A549 (cell line): ENCODE results near the gene FTCD. TPM values are rescaled to one million over a fixed set of nuclear protein-coding genes. Genes with fewer than 3 reads are reported as not detected.

Experiments used
- ATAC-seq, 2 experiments: fragments of 200-7000 bp in 1 of 2; fragments of >200 bp in 1 of 2; cut with Nextera tagmentation in 1 of 2; cut with Tn5 transposase in 1 of 2; 3 replicates each; pipeline versions ENCODE4 v1.8.0 to v1.9.1; 2018 to 2020; ENCODE audit warnings: mild to moderate bottlenecking in 1 of 2, moderate library complexity in 1 of 2
- CTCF ChIA-PET: fragments of 300-600 bp; sonication (Branson Sonifier 250); formaldehyde crosslinking; extraction: SDS; loops from one replicate; lab custom pipeline; 2021; ENCODE audit warnings: antibody characterized with exemption, inconsistent platforms; lab: Yijun Ruan, JAX
- POLR2A ChIA-PET: fragments of 350-600 bp; formaldehyde crosslinking; extraction: SDS; loops from one replicate; lab custom pipeline; 2021; ENCODE audit warnings: antibody characterized with exemption, inconsistent platforms; lab: Yijun Ruan, JAX
- DNase-seq, 2 experiments: peaks; one replicate each; pipeline versions ENCODE4 v3.0.0 to v3.0.0-alpha.2; 2011 to 2016; ENCODE audit warnings: low read depth in 1 of 2, low spot score in 1 of 2
- FAIRE-seq: peaks from 2 replicates; lab custom pipeline; 2011; peaks lifted over from hg19 to GRCh38; lab: Jason Lieb, UNC
- H3K27ac ChIP-seq, 2 experiments: fragments of >200 bp; sonication (Bioruptor Twin); formaldehyde crosslinking; 3 replicates each; pipeline ENCODE4 v1.5.1; 2016 to 2017
- H3K4me1 ChIP-seq: fragments of >200 bp; sonication (Bioruptor Twin); formaldehyde crosslinking; 3 replicates; pipeline ENCODE4 v1.6.1; 2016
- H3K4me2 ChIP-seq: fragments of >200 bp; sonication (Bioruptor Twin); formaldehyde crosslinking; 3 replicates; pipeline ENCODE4 v1.6.1; 2016
- H3K4me3 ChIP-seq: fragments of >200 bp; sonication (Bioruptor Twin); formaldehyde crosslinking; 3 replicates; pipeline ENCODE4 v1.5.1; 2016
- H3K9me3 ChIP-seq: fragments of >200 bp; sonication (Bioruptor Twin); formaldehyde crosslinking; 3 replicates; pipeline ENCODE4 v1.6.1; 2016
- ATOH8 ChIP-seq: fragments of 250-450 bp; sonication (Bioruptor Pico); IDR thresholded peaks from 2 replicates; pipeline ENCODE4 v1.5.0; 2020; ENCODE audit warnings: low read depth, mild to moderate bottlenecking, moderate library complexity
- CBX8 ChIP-seq: fragments of 200-600 bp; sonication (generic); IDR thresholded peaks from 2 replicates; pipeline ENCODE4 v1.6.1; 2016
- CEBPB ChIP-seq, 2 experiments: fragments of >200 bp in 1 of 2; sonication (Bioruptor Twin) in 1 of 2; formaldehyde crosslinking in 1 of 2; IDR thresholded peaks; 2 replicates each; pipeline ENCODE4 v1.6.1; 2012 to 2016
- E2F6 ChIP-seq: IDR thresholded peaks from 2 replicates; pipeline ENCODE4 v1.6.1; 2012; ENCODE audit warnings: low read depth, borderline replicate concordance
- EHMT2 ChIP-seq: fragments of 200-600 bp; sonication (generic); IDR thresholded peaks from 2 replicates; pipeline ENCODE4 v1.6.1; 2016; ENCODE audit warnings: antibody characterized with exemption, low read depth, mild to moderate bottlenecking, moderate library complexity
- EP300 ChIP-seq, 2 experiments: fragments of >200 bp; sonication (Bioruptor Twin); formaldehyde crosslinking; IDR thresholded peaks; 2 replicates in 1 of 2; 3 replicates in 1 of 2; pipeline ENCODE4 v1.6.1; 2016 to 2017
- ESRRA ChIP-seq: fragments of 150-350 bp; IDR thresholded peaks from 2 replicates; pipeline ENCODE4 v1.6.1; 2014; ENCODE audit warnings: mild to moderate bottlenecking, low read length, borderline replicate concordance
- FOXS1 ChIP-seq: fragments of 250-450 bp; sonication (Bioruptor Pico); IDR thresholded peaks from 2 replicates; pipeline ENCODE4 v1.5.0; 2020; ENCODE audit warnings: mild to moderate bottlenecking, moderate library complexity
- HMGXB4 ChIP-seq: fragments of 250-450 bp; sonication (Bioruptor Pico); IDR thresholded peaks from 2 replicates; pipeline ENCODE4 v1.5.0; 2021; ENCODE audit warnings: mild to moderate bottlenecking, moderate library complexity, borderline replicate concordance
- HOXA7 ChIP-seq: fragments of 250-450 bp; sonication (Bioruptor Pico); IDR thresholded peaks from 2 replicates; pipeline ENCODE4 v1.5.0; 2020; ENCODE audit warnings: mild to moderate bottlenecking, moderate library complexity
- JUN ChIP-seq, 2 experiments: fragments of >200 bp; sonication (Bioruptor Twin); formaldehyde crosslinking; IDR thresholded peaks; 2 replicates in 1 of 2; 3 replicates in 1 of 2; pipeline ENCODE4 v1.6.1; 2016 to 2017
- KDM1A ChIP-seq: fragments of 200-600 bp; sonication (generic); IDR thresholded peaks from 2 replicates; pipeline ENCODE4 v1.6.1; 2016; ENCODE audit warnings: low read depth, mild to moderate bottlenecking
- KDM5A ChIP-seq: fragments of 200-600 bp; sonication (generic); IDR thresholded peaks from 2 replicates; pipeline ENCODE4 v1.6.1; 2016; ENCODE audit warnings: antibody characterized with exemption, mild to moderate bottlenecking
- NPAS2 ChIP-seq: fragments of 250-450 bp; sonication (Bioruptor Pico); IDR thresholded peaks from 2 replicates; pipeline ENCODE4 v1.8.0; 2022; ENCODE audit warnings: mild to moderate bottlenecking, moderate library complexity, borderline replicate concordance
- POLR2A ChIP-seq: IDR thresholded peaks from 2 replicates; pipeline ENCODE4 v1.6.1; 2012; ENCODE audit warnings: mild to moderate bottlenecking, low read length
- POLR2AphosphoS2 ChIP-seq: conservative IDR thresholded peaks from 2 replicates; pipeline ENCODE4 v1.6.1; 2012; ENCODE audit warnings: low read length, improper control_type of control experiment, inconsistent platforms
- RAD21 ChIP-seq, 2 experiments: fragments of >200 bp in 1 of 2; sonication (Bioruptor Twin) in 1 of 2; formaldehyde crosslinking in 1 of 2; IDR thresholded peaks in 1 of 2; conservative IDR thresholded peaks in 1 of 2; 2 replicates in 1 of 2; 3 replicates in 1 of 2; pipeline ENCODE4 v1.6.1; 2012 to 2018; ENCODE audit warnings: inconsistent platforms in 1 of 2
- RARB ChIP-seq: fragments of 250-450 bp; sonication (Bioruptor Pico); IDR thresholded peaks from 2 replicates; pipeline ENCODE4 v1.8.0; 2021; ENCODE audit warnings: mild to moderate bottlenecking, moderate library complexity
- WGBS: methylation state at CpG from one replicate; pipeline ENCODE4 v1.1.6; 2017; ENCODE audit errors: missing lambda C conversion rate; 5-methylcytosine and 5-hydroxymethylcytosine counted together
- polyA plus RNA-seq, 4 experiments: library from polyadenylated mRNA; depleted of rRNA in 3 of 4; stranded (reverse); fragments of >200 nt; fragmentation: RNase III in 1 of 4; extraction: RNeasy Plus Mini Kit Qiagen cat#74134 plus additional on column Dnase treatment in 1 of 4; gene quantifications; 2 replicates in 3 of 4; 3 replicates in 1 of 4; pipeline ENCODE4 v1.2.3, GENCODE V29; 2011 to 2017
- TF ChIP-seq, protein P1 (sequence below): fragments of 200-600 bp; sonication (generic); IDR thresholded peaks from 2 replicates; pipeline ENCODE4 v1.6.1; 2016; ENCODE audit warnings: antibody characterized with exemption, mild to moderate bottlenecking, moderate library complexity
- TF ChIP-seq, protein P2 (sequence below): fragments of >200 bp; sonication (Bioruptor Twin); formaldehyde crosslinking; IDR thresholded peaks from 2 replicates; pipeline ENCODE4 v1.6.1; 2016
- TF ChIP-seq, protein P3 (sequence below): fragments of >200 bp; sonication (Bioruptor Twin); formaldehyde crosslinking; IDR thresholded peaks from 3 replicates; pipeline ENCODE4 v1.5.1; 2016

The FTCD gene
- polyA plus RNA-seq, 2 of the 4 experiments (the other 2 are of a cell fraction): not detected

- no peak for TF ChIP-seq E2F6
- no peak for TF ChIP-seq CBX8
- no peak for TF ChIP-seq RAD21 (conservative IDR thresholded peaks at IDR 0.05 in 1 of 2, IDR thresholded peaks at IDR 0.05 in 1 of 2)
- TF ChIP-seq NPAS2: no peak
- TF ChIP-seq JUN (IDR thresholded peaks at IDR 0.05): no peak
- TF ChIP-seq, protein P1, sequence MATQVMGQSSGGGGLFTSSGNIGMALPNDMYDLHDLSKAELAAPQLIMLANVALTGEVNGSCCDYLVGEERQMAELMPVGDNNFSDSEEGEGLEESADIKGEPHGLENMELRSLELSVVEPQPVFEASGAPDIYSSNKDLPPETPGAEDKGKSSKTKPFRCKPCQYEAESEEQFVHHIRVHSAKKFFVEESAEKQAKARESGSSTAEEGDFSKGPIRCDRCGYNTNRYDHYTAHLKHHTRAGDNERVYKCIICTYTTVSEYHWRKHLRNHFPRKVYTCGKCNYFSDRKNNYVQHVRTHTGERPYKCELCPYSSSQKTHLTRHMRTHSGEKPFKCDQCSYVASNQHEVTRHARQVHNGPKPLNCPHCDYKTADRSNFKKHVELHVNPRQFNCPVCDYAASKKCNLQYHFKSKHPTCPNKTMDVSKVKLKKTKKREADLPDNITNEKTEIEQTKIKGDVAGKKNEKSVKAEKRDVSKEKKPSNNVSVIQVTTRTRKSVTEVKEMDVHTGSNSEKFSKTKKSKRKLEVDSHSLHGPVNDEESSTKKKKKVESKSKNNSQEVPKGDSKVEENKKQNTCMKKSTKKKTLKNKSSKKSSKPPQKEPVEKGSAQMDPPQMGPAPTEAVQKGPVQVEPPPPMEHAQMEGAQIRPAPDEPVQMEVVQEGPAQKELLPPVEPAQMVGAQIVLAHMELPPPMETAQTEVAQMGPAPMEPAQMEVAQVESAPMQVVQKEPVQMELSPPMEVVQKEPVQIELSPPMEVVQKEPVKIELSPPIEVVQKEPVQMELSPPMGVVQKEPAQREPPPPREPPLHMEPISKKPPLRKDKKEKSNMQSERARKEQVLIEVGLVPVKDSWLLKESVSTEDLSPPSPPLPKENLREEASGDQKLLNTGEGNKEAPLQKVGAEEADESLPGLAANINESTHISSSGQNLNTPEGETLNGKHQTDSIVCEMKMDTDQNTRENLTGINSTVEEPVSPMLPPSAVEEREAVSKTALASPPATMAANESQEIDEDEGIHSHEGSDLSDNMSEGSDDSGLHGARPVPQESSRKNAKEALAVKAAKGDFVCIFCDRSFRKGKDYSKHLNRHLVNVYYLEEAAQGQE: no peak
- TF ChIP-seq POLR2AphosphoS2: no peak
- no peak for TF ChIP-seq RARB
- TF ChIP-seq, protein P2, sequence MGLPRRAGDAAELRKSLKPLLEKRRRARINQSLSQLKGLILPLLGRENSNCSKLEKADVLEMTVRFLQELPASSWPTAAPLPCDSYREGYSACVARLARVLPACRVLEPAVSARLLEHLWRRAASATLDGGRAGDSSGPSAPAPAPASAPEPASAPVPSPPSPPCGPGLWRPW: no peak
These were observed 59.4 kb downstream of the FTCD start (continued) for GRCh38 chr21:46095814-46096595.

GRCh38 chr21:46095083-46095719 lies 60.2 kb downstream of the FTCD start:
- Histone ChIP-seq H3K9me3 (no peaks in the 10 kb centered on the region), H3K4me3 (no peak overlapping the region), H3K27ac (no peak overlapping the region), H3K4me1 (no peaks in the 10 kb centered on the region), H3K4me2 (no peak overlapping the region)
- ATAC-seq (no peak), FAIRE-seq (no peak), DNase-seq (no peak)
- ChIA-PET POLR2A (no interaction called here), CTCF (interaction anchor here (0.7 to 2.6 kb wide), 2 partner anchors 56 to 124 kb away, joined by 3 to 19 read pairs; no protein-coding TSS in a partner anchor)
- TF ChIP-seq EP300 (IDR thresholded peaks at IDR 0.05) (no peak), HMGXB4 (CRISPR knock-in tag) (no peak), KDM1A (no peak), ATOH8 (no peak), HOXA7 (CRISPR knock-in tag) (no peak), POLR2A (no peak), KDM5A (no peak), CEBPB (IDR thresholded peaks at IDR 0.05) (no peak), FOXS1 (CRISPR knock-in tag) (no peak), ESRRA (no peak), EHMT2 (no peak)
- TF ChIP-seq, protein P3, sequence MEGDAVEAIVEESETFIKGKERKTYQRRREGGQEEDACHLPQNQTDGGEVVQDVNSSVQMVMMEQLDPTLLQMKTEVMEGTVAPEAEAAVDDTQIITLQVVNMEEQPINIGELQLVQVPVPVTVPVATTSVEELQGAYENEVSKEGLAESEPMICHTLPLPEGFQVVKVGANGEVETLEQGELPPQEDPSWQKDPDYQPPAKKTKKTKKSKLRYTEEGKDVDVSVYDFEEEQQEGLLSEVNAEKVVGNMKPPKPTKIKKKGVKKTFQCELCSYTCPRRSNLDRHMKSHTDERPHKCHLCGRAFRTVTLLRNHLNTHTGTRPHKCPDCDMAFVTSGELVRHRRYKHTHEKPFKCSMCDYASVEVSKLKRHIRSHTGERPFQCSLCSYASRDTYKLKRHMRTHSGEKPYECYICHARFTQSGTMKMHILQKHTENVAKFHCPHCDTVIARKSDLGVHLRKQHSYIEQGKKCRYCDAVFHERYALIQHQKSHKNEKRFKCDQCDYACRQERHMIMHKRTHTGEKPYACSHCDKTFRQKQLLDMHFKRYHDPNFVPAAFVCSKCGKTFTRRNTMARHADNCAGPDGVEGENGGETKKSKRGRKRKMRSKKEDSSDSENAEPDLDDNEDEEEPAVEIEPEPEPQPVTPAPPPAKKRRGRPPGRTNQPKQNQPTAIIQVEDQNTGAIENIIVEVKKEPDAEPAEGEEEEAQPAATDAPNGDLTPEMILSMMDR: no peak
- WGBS: 84% methylated on average over 16 of the region's 16 CpGs
